ENCODE measurements around the gene FPR2.
A peak's percentile ranks its signal among the peaks of the same experiment; 100 is the strongest.
"Not testable (repeated sequence)": the region's sequence is repeated elsewhere in the genome, so short reads cannot be mapped to it uniquely, and the experiment has no call there.

FPR2 gene

GRCh38 chr19:51798062-51798461 lies 37.1 kb downstream of the FPR2 start:
- Histone ChIP-seq H3K9me3 (ENCODE audit: control insufficient read depth, insufficient read depth, low read depth, low read length) (peaks cover 31% of the 10 kb centered on the region), H3K27ac (ENCODE audit: low read depth, low read length) (no peak overlapping the region), H3K4me1 (ENCODE audit: control insufficient read depth, insufficient read depth, low read length) (no peaks in the 10 kb centered on the region), H3K27me3 (ENCODE audit: control insufficient read depth, insufficient read depth, low read length) (no peaks in the 10 kb centered on the region), H3K4me3 (ENCODE audit: low read depth, low read length) (no peak overlapping the region), H3K36me3 (ENCODE audit: control insufficient read depth, insufficient read depth, low read length) (no peaks in the 10 kb centered on the region), H3K9ac (ENCODE audit: low read length) (no peak overlapping the region)

GRCh38 chr19:51799034-51799773 lies 38.2 kb downstream of the FPR2 start:
- H3K4me3 ChIP-seq (ENCODE audit: low read depth, low read length), result no peak overlapping the region
- H3K4me1 ChIP-seq (ENCODE audit: control insufficient read depth, insufficient read depth, low read length), result no peaks in the 10 kb centered on the region
- H3K9ac ChIP-seq (ENCODE audit: low read length), result no peak overlapping the region
- H3K27ac ChIP-seq (ENCODE audit: low read depth, low read length), result no peak overlapping the region
- no peaks in the 10 kb centered on the region for H3K36me3 ChIP-seq (ENCODE audit: control insufficient read depth, insufficient read depth, low read length)
- H3K9me3 ChIP-seq (ENCODE audit: control insufficient read depth, insufficient read depth, low read depth, low read length), result peaks cover 29% of the 10 kb centered on the region
- H3K27me3 ChIP-seq (ENCODE audit: control insufficient read depth, insufficient read depth, low read length), result no peaks in the 10 kb centered on the region

GRCh38 chr19:51799774-51800472 lies 38.9 kb downstream of the FPR2 start:
- H3K9me3 ChIP-seq (ENCODE audit: control insufficient read depth, insufficient read depth, low read depth, low read length), result peaks cover 29% of the 10 kb centered on the region
- H3K4me3 ChIP-seq (ENCODE audit: low read depth, low read length), result no peak overlapping the region
- H3K36me3 ChIP-seq (ENCODE audit: control insufficient read depth, insufficient read depth, low read length), result no peaks in the 10 kb centered on the region
- H3K27me3 ChIP-seq (ENCODE audit: control insufficient read depth, insufficient read depth, low read length), result no peaks in the 10 kb centered on the region
- H3K4me1 ChIP-seq (ENCODE audit: control insufficient read depth, insufficient read depth, low read length), result no peaks in the 10 kb centered on the region
- H3K9ac ChIP-seq (ENCODE audit: low read length), result no peak overlapping the region
- no peak overlapping the region for H3K27ac ChIP-seq (ENCODE audit: low read depth, low read length)

GRCh38 chr19:51800473-51801244 lies 39.7 kb downstream of the FPR2 start:
- H3K27ac ChIP-seq (ENCODE audit: low read depth, low read length), result no peak overlapping the region
- peaks cover 33% of the 10 kb centered on the region for H3K9me3 ChIP-seq (ENCODE audit: control insufficient read depth, insufficient read depth, low read depth, low read length)
- H3K36me3 ChIP-seq (ENCODE audit: control insufficient read depth, insufficient read depth, low read length), result no peaks in the 10 kb centered on the region
- H3K27me3 ChIP-seq (ENCODE audit: control insufficient read depth, insufficient read depth, low read length), result no peaks in the 10 kb centered on the region
- H3K9ac ChIP-seq (ENCODE audit: low read length), result no peak overlapping the region
- H3K4me3 ChIP-seq (ENCODE audit: low read depth, low read length), result no peak overlapping the region
- H3K4me1 ChIP-seq (ENCODE audit: control insufficient read depth, insufficient read depth, low read length), result no peaks in the 10 kb centered on the region

GRCh38 chr19:51802775-51803174 lies 41.8 kb downstream of the FPR2 start:
- H3K27ac ChIP-seq (ENCODE audit: low read depth, low read length), result no peak overlapping the region

GRCh38 chr19:51803519-51803918 lies 42.5 kb downstream of the FPR2 start:
- Histone ChIP-seq H3K4me3 (ENCODE audit: low read depth, low read length) (no peak overlapping the region), H3K9me3 (ENCODE audit: control insufficient read depth, insufficient read depth, low read depth, low read length) (peaks cover 42% of the 10 kb centered on the region), H3K4me1 (ENCODE audit: control insufficient read depth, insufficient read depth, low read length) (peaks cover 19% of the 10 kb centered on the region; the same call in 1 of the 2 replicates), H3K9ac (ENCODE audit: low read length) (no peak overlapping the region), H3K27ac (ENCODE audit: low read depth, low read length) (no peak overlapping the region), H3K36me3 (ENCODE audit: control insufficient read depth, insufficient read depth, low read length) (no peaks in the 10 kb centered on the region), H3K27me3 (ENCODE audit: control insufficient read depth, insufficient read depth, low read length) (no peaks in the 10 kb centered on the region)

More at GRCh38 chr19:51802775-51803174, 41.8 kb downstream of the FPR2 start:
- Histone ChIP-seq H3K9ac (ENCODE audit: low read length) (no peak overlapping the region), H3K27me3 (ENCODE audit: control insufficient read depth, insufficient read depth, low read length) (no peaks in the 10 kb centered on the region), H3K4me3 (ENCODE audit: low read depth, low read length) (no peak overlapping the region), H3K36me3 (ENCODE audit: control insufficient read depth, insufficient read depth, low read length) (no peaks in the 10 kb centered on the region), H3K4me1 (ENCODE audit: control insufficient read depth, insufficient read depth, low read length) (peaks cover 12% of the 10 kb centered on the region; the same call in 1 of the 2 replicates), H3K9me3 (ENCODE audit: control insufficient read depth, insufficient read depth, low read depth, low read length) (peaks cover 38% of the 10 kb centered on the region)

- Histone ChIP-seq H3K27me3 (ENCODE audit: control insufficient read depth, insufficient read depth, low read length) (no peaks in the 10 kb centered on the region), H3K9me3 (ENCODE audit: control insufficient read depth, insufficient read depth, low read depth, low read length) (peaks cover 42% of the 10 kb centered on the region), H3K4me3 (ENCODE audit: low read depth, low read length) (no peak overlapping the region), H3K36me3 (ENCODE audit: control insufficient read depth, insufficient read depth, low read length) (no peaks in the 10 kb centered on the region), H3K4me1 (ENCODE audit: control insufficient read depth, insufficient read depth, low read length) (peaks cover 19% of the 10 kb centered on the region; the same call in 1 of the 2 replicates), H3K27ac (ENCODE audit: low read depth, low read length) (no peak overlapping the region), H3K9ac (ENCODE audit: low read length) (no peak overlapping the region)
Observed at GRCh38 chr19:51803967-51804366, 43.0 kb downstream of the FPR2 start.

GRCh38 chr19:51804789-51805188 lies 43.8 kb downstream of the FPR2 start:
- H3K9ac ChIP-seq (ENCODE audit: low read length); H3K36me3 ChIP-seq (ENCODE audit: control insufficient read depth, insufficient read depth, low read length); H3K4me3 ChIP-seq (ENCODE audit: low read depth, low read length); H3K27me3 ChIP-seq (ENCODE audit: control insufficient read depth, insufficient read depth, low read length); H3K27ac ChIP-seq (ENCODE audit: low read depth, low read length): not testable (repeated sequence)
- Histone ChIP-seq H3K4me1 (ENCODE audit: control insufficient read depth, insufficient read depth, low read length) (peaks cover 19% of the 10 kb centered on the region; the same call in 1 of the 2 replicates), H3K9me3 (ENCODE audit: control insufficient read depth, insufficient read depth, low read depth, low read length) (peaks cover 41% of the 10 kb centered on the region)

GRCh38 chr19:51805396-51805795 lies 44.4 kb downstream of the FPR2 start:
- not testable (repeated sequence) for H3K36me3 ChIP-seq (ENCODE audit: control insufficient read depth, insufficient read depth, low read length); H3K27ac ChIP-seq (ENCODE audit: low read depth, low read length); H3K27me3 ChIP-seq (ENCODE audit: control insufficient read depth, insufficient read depth, low read length); H3K4me3 ChIP-seq (ENCODE audit: low read depth, low read length); H3K9ac ChIP-seq (ENCODE audit: low read length)
- Histone ChIP-seq H3K4me1 (ENCODE audit: control insufficient read depth, insufficient read depth, low read length) (peaks cover 19% of the 10 kb centered on the region; the same call in 1 of the 2 replicates), H3K9me3 (ENCODE audit: control insufficient read depth, insufficient read depth, low read depth, low read length) (peaks cover 38% of the 10 kb centered on the region)

GRCh38 chr19:51806571-51806970 lies 45.6 kb downstream of the FPR2 start:
- Histone ChIP-seq H3K9ac (ENCODE audit: low read length) (peak overlapping the region; percentile 56), H3K4me1 (ENCODE audit: control insufficient read depth, insufficient read depth, low read length) (peaks cover 19% of the 10 kb centered on the region; the same call in 1 of the 2 replicates), H3K27ac (ENCODE audit: low read depth, low read length) (peak overlapping the region; percentile 78; the same call in 1 of the 2 replicates), H3K9me3 (ENCODE audit: control insufficient read depth, insufficient read depth, low read depth, low read length) (peaks cover 41% of the 10 kb centered on the region)
- not testable (repeated sequence) for H3K27me3 ChIP-seq (ENCODE audit: control insufficient read depth, insufficient read depth, low read length); H3K36me3 ChIP-seq (ENCODE audit: control insufficient read depth, insufficient read depth, low read length); H3K4me3 ChIP-seq (ENCODE audit: low read depth, low read length)

Data from HUES6 (cell line).